Mononuclear cell (primary cell): ENCODE results near the gene LRFN2. TPM values are rescaled to one million over a fixed set of nuclear protein-coding genes. Genes with fewer than 3 reads are reported as not detected.

ENCODE experiments used
- H3K27me3 ChIP-seq: 2 replicates; pipeline ENCODE4 v1.6.0; 2011; ENCODE audit warnings: low read length, control low read depth; ENCODE audit not compliant: insufficient read depth
- H3K4me1 ChIP-seq: 2 replicates; pipeline ENCODE4 v1.5.1; 2011; ENCODE audit warnings: mild to moderate bottlenecking, low read length, control low read depth; ENCODE audit not compliant: insufficient read depth
- H3K4me3 ChIP-seq: 2 replicates; pipeline ENCODE4 v1.5.1; 2011; ENCODE audit warnings: mild to moderate bottlenecking, low read length, moderate library complexity
- H3K9me3 ChIP-seq: 2 replicates; pipeline ENCODE4 v1.5.1; 2011; ENCODE audit warnings: low read depth, mild to moderate bottlenecking, control low read depth, low read length
- total RNA-seq: library from RNA; depleted of rRNA; stranded (reverse); fragments of >200 nt; gene quantifications from one replicate; pipeline ENCODE4 v1.2.3, GENCODE V29; 2012

The LRFN2 gene
- total RNA-seq, 1 donor = 0.21 TPM

DNA sequence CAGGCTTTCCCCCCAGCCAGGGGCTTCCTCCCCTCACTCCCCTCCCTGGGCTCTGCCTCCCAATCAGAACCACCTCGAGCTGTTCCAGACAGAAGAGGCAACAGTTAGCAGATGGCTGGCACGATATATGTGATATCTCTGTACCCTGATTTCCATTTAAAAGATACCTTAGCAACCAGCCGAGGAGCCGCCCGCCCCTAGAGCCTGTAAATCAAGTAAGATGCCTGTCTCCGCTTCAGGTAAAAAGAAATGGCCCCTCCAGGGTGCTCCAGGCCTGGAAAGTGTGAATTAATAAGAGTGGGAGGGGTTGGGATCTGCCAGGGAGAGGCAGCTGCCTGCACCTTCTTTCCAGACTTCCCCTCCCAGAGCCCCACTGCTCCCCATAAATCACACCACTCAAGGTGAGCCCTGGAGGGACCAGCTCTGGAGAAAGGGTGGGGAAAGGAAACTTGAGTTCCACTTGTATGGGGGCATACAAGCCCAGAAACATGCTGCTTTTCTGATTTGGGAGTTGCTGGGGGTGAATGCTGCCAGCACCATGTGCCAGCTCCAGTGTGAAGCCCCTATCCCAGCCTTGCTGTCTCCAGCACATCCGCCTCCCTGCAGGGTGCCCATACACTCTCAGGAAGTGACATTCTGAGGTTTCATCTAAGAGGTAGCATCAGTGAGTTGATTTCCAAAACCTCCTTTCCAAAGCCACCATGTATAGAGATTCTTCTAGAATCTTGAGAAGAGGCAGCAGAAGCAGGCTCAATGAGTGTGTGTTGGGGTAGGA is 148.0 kb downstream of the LRFN2 start:
- Histone ChIP-seq H3K4me1 (peaks cover 4% of the 10 kb centered on the region), H3K4me3 (no peak overlapping the region), H3K9me3 (no peaks in the 10 kb centered on the region), H3K27me3 (no peaks in the 10 kb centered on the region)

DNA sequence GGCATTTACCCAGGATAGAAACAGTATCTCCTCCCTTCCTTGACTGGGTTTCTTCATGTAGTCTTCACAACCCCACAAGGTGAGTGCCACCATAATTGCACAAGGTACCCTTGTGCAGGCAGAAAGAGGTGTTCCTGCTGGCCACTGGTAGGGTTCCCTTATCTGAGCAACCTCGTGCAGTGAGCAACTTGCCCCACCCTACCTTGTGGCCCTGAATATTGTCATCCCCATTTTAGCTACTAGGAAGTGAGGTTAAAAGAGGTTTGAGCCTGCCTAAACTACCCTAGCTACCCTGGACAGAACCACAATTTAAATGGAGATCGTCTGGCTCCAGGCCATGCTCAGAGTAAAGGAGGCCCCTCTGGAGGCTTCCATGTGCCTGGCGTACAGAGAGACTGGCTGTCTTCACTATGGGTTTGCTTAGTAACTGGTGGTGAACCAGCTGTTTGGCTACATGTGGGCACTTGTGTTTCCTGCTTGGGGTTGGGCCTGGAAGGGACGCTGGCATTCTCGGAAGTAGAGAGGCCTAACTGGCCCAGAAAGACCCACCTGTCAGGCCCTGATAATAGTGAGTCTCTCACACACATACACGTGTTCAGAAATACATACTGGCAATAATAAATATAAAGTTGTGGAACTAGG is 148.8 kb downstream of the LRFN2 start:
- Histone ChIP-seq H3K4me1 (peaks cover 4% of the 10 kb centered on the region), H3K27me3 (no peaks in the 10 kb centered on the region), H3K4me3 (no peak overlapping the region), H3K9me3 (no peaks in the 10 kb centered on the region)

DNA sequence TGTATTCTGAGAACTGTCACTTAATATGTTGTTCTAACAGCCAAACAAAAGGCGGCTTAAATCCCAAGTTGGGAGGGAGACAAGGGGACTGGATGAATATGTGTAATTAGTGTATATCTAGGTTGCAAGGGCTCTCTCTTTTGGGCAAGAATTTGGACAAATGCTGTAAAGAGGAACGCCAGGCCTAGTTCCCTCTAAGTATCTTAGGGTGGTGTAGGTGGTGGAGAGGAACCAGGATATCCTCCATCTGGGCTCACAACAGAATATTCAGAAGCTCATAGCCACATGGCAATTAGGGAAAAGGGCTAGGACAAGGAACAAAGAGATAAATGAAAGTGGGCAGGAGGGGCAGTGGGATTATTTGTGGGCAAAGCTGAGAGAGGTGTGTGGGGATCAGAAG is 149.5 kb downstream of the LRFN2 start:
- H3K9me3 ChIP-seq = no peaks in the 10 kb centered on the region
- H3K4me1 ChIP-seq = peaks cover 4% of the 10 kb centered on the region
- no peaks in the 10 kb centered on the region for H3K27me3 ChIP-seq
- no peak overlapping the region for H3K4me3 ChIP-seq

DNA sequence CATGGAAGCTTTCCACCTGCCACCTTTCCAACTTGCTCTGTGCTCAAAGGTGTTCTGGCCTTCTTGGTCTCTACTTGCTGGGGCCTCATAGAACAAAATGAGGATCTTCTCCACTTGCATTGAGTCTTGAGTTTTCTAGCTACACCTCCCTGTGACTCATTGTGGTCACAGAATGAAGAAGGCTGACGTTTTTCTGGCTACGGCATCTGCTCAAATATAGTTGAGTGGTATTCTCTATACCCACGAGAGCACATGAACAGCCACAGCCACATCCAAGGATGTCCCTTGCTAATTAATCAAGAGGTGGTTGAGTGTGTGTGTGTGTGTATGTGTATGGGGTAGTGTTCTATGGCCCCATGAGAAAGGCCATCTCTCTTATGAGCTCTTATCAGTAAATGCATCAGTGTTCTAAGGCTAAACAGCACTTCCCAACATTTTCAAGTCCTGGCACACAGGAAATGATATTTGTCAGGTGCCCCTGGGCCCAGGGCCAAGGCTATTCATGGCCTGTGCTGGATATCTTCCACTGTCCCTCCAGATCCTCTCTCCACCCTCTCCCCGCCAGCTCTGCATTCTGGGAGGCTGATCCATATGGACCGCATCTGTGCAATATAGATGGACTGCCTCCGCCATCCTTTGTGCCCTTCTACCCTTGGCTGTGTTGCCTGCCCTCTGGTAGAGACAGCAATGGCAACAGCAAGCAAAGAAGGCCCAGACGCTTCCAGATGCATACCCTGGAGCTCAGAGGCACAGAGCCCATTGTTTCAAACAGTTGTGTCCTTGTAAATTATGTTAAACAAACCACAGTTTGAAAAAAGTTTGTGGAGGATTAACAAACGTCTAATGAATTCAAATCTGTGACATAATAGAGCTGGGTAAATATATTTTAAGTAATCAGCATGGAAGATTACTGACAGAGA is 150.2 kb downstream of the LRFN2 start:
- no peak overlapping the region for H3K4me3 ChIP-seq
- no peaks in the 10 kb centered on the region for H3K27me3 ChIP-seq
- H3K4me1 ChIP-seq = peaks cover 4% of the 10 kb centered on the region

DNA sequence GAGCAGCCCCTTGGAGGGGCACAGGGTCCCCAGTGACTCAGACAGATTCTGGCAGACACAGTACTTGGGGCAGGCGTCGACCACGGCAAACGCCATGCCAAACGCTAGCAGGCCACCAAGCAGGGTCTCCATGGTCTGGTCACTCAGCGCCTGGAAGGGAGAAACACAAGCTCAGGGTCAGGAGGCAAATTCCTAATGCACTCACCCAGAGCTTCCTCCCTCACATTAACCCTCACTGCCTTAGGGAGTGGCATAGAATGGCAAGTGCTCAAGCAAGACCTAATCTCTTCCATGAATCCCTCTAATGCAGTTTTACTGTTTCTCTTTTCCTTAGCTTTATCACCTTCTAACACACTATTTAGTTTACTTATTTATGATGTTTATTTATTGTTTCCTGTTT is 154.2 kb downstream of the LRFN2 start:
- no peaks in the 10 kb centered on the region for H3K27me3 ChIP-seq

More for the DNA sequence above, 150.2 kb downstream of the LRFN2 start:
- H3K9me3 ChIP-seq = no peaks in the 10 kb centered on the region

DNA sequence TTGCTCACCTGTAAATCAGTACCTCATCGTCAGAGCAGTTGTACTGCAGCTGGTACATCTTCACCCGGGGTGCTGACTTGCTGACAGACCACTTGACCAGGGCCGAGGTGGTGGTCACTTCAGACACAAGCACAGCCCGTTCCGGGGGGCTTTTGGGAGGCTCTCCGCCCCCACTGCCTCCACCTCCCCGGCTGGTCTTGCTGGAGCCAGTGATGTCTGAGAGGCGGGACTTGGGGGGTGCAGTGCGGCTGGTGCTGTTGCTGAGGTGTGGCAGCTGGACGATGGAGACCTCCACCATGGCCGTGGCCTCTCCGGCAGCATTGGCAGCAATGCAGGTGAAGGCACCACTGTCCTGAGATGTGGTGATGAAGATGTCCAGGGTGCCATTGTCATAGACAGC is 155.5 kb downstream of the LRFN2 start:
- Histone ChIP-seq H3K27me3 (no peaks in the 10 kb centered on the region), H3K4me1 (no peaks in the 10 kb centered on the region), H3K4me3 (no peak overlapping the region), H3K9me3 (no peaks in the 10 kb centered on the region)

More for the DNA sequence above, 154.2 kb downstream of the LRFN2 start:
- Histone ChIP-seq H3K4me3 (no peak overlapping the region), H3K4me1 (peaks cover 1% of the 10 kb centered on the region), H3K9me3 (no peaks in the 10 kb centered on the region)

DNA sequence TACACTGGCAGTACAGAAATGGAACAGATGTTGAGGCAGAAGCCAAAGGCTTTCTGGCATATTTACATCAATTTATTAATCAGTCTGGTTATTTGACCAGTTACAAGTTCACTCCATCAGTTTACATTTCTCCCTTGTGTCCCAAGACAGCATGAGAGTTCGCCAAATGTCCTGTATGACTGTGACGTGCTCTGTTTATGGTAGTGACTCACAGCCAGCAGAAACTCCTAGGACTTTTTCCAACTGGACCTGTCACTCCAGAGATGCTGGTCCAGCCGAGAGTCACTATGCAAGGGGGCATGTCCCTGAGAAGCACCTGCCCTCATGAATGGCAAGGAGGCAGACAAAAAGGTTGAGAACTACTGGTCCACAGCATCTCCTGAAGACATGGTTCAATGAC is 160.0 kb downstream of the LRFN2 start:
- H3K4me3 ChIP-seq = no peak overlapping the region
- H3K9me3 ChIP-seq = no peaks in the 10 kb centered on the region
- no peaks in the 10 kb centered on the region for H3K27me3 ChIP-seq
- no peaks in the 10 kb centered on the region for H3K4me1 ChIP-seq

DNA sequence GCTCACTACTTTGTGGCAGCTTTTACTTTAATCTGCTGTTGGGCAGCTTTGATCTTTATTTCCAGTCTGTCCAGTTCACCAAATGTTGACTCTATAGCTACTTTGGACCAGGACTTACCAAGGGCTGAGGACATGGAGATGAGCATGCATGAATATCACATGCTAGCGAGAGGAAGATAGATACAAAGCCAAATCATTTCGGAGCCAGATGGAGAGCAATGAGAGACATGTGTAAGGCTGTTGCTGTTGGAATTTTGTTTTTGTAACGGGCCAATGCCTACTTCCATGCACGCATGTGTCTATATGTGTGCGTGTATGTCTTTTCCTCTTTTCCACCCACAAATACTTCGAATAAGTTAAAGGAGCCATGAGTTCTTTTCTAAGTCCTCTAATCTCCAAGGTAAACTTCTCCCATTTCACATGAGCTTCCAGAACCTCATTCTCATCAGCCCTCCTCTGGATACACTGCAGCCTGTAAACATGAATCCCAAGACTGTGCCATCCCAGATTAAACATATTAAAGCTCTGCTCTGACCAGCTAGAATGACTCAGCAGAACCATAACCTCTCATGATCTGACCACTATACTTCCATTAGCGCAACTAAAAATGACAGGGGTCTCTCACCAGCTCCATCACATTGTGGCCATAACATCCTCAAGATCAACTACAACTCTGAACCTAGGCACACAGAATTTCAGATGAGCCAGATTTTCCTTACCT is 160.7 kb downstream of the LRFN2 start:
- Histone ChIP-seq H3K9me3 (no peaks in the 10 kb centered on the region), H3K27me3 (no peaks in the 10 kb centered on the region), H3K4me1 (no peaks in the 10 kb centered on the region), H3K4me3 (no peak overlapping the region)

DNA sequence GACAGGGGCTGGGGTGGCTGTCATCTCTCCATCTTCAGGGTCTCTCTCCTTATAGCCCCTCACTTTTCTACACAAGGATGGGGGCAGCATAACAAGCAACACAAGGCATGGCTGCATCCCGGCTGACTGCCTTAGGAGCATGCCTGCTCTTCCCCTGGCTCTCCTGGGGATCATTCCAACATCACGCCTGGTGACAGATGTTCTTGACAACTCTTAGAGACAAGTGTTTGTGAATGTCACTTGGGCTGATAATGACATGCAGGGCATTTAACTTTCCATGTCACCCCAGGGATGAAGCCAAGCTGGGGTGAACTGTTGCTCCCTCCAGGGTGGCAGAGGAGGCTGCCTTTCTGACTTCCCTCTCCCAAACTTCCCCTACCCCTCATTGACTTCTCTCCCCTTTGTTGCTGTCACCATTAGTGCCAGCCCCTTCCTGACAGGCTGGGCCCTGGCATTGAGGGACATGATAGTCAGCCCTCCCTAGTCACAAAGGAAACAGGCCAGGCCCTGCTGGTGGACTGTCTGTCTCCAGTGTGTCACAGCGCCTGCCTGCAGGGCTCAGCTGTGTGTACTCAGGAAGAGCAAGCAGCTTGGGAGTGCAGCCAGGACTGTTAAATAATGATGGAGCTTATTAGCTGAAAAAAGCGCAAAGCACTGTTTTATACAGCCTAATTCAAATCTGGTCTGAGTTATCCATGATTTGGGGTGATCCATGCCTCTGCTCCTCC is 161.8 kb downstream of the LRFN2 start:
- no peak overlapping the region for H3K4me3 ChIP-seq
- no peaks in the 10 kb centered on the region for H3K9me3 ChIP-seq
- H3K4me1 ChIP-seq = no peaks in the 10 kb centered on the region
- no peaks in the 10 kb centered on the region for H3K27me3 ChIP-seq

DNA sequence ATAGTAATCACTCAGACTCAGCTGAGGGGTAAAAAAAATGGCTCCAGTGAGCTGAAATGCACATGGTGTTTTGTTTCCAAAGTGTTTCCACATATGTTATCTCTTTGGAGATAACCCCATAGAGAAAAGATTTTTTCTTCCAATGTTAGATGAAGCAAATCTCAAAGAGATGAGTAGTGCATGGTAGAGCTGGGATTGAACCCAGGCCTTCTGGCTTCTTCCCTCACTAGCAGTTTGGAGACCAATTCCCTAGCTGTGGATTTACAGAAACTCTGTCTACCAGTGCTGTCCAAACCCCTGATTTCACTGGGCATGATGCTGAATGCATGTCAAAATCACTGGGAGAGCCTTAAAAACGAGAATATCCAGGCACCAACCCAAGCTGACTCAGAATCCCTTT is 165.1 kb downstream of the LRFN2 start:
- Histone ChIP-seq H3K9me3 (no peaks in the 10 kb centered on the region), H3K27me3 (no peaks in the 10 kb centered on the region), H3K4me1 (no peaks in the 10 kb centered on the region), H3K4me3 (no peak overlapping the region)

DNA sequence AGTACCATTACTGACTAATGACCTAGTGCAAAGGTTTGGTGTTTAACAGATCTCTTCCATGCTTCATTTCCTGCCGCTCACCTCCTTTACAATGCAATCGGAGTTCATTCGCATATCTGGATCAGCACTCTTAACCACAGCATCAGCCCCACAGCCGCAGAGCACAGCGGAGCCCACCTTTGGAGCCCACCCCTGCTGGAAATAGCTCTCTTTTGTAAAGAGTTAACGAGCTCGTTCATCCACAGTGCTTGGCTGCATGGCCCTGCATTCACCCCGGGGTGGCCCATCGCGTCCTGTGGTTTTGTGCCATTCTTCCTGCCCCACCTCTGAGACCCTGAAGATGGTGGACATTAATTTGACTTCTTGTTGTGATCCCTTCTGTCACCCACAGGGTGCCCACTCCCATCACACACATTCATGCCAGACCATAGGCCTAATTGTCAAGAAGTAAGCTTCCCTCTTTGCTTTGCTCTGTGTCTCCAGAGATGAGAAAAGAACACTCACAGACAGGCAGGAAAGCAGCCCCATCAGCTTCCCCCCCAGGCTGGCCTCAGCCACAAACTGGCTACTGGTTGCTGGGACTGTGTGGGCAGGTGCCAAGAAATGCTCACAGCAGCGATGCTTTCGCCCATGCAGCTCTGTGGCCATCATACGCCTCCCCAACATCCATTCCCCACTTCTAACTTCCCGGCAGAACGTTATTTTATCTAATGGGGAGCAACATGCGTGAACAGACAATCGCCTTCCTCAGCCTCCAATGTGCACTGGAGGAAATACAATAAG is 167.0 kb downstream of the LRFN2 start:
- H3K27me3 ChIP-seq = no peaks in the 10 kb centered on the region
- H3K4me1 ChIP-seq = no peaks in the 10 kb centered on the region
- no peak overlapping the region for H3K4me3 ChIP-seq
- H3K9me3 ChIP-seq = no peaks in the 10 kb centered on the region

DNA sequence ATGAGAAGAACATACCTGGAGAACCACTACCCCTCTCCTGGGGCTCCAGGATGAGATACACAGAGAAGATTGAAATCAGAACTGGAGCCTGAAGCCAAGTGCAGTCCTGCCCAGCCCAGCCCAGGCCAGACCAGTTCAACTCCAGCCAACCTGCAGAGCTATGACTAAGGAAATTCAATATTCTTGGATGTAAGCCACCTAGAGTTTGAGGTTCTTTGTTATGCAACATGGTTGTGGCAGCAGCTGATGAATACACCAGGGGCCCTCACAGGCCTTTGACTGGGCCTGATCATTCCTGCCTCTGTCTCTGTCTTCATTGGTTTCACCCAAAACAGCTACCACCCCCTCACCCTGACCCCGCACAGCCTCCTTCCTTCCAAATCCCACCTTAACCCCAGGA is 167.8 kb downstream of the LRFN2 start:
- Histone ChIP-seq H3K9me3 (no peaks in the 10 kb centered on the region), H3K4me1 (no peaks in the 10 kb centered on the region), H3K4me3 (no peak overlapping the region), H3K27me3 (no peaks in the 10 kb centered on the region)

DNA sequence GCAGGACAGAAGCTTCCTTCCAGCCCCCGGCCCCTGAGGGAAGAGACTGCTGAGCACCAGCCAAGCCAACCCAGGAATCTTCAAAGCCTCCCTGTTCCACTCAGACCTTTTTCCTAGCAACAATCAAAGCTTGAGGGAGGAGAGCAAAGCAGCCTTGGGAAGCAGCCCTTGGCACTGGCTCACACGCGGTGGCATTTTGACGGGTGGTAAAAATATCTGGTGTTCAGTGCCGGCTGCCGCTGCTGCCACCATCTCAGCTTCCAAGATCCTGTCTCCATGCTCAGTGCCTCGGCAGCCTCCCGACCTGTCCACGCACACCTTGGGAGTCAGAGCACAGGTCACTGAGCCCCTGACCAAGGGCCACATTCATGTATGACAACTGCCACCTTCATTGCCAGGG is 170.1 kb downstream of the LRFN2 start:
- no peaks in the 10 kb centered on the region for H3K9me3 ChIP-seq
- H3K4me3 ChIP-seq = no peak overlapping the region
- H3K27me3 ChIP-seq = no peaks in the 10 kb centered on the region
- H3K4me1 ChIP-seq = no peaks in the 10 kb centered on the region
